ENCODE data around the gene SPOCK3. TPM values are rescaled to one million over a fixed set of nuclear protein-coding genes. Genes with fewer than 3 reads are reported as not detected.
"Not testable (repeated sequence)": the region's sequence is repeated elsewhere in the genome, so short reads cannot be mapped to it uniquely, and the experiment has no call there.

Gene SPOCK3
- total RNA-seq, 1 donor from 2014 or later = 2.3 TPM

DNA sequence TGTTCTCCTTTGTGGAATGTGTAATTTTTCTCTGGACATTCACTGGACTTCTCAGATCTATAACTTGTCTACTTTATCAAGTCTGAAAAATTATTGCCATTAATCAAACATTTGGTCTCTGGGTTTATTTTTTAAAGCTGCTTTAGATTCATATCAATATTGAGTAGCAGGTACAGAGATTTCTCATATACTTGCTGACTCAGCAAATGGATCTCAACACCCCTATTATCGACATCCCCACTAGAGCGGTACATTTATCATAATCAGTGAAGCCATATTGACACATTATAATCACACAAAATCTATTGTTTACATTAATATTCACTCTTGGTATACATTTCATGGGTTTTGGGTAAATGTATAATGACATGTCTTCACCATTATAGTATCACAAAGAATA is 268.7 kb downstream of the SPOCK3 start:
- no peak for DNase-seq (ENCODE audit: low spot score)

DNA sequence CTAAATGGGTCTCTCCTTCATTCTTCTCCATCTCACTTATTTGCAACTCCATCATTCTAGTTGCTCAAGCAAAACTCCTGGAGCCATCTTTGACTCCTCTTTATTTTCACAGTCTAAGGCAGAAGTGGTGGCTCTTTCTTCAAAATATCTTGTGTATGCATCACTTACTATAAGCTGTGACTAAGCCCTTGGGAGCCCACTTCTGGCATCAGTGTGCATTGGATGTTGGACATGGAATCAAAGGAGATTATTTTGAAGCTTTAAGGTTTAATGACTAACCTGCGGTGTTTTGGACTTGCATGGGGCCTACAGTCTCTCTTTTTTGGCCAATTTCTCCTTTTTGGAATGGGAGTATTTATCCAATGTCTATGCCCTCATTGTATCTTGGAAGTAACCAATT is 276.8 kb downstream of the SPOCK3 start:
- no peak for DNase-seq (ENCODE audit: low spot score)

DNA sequence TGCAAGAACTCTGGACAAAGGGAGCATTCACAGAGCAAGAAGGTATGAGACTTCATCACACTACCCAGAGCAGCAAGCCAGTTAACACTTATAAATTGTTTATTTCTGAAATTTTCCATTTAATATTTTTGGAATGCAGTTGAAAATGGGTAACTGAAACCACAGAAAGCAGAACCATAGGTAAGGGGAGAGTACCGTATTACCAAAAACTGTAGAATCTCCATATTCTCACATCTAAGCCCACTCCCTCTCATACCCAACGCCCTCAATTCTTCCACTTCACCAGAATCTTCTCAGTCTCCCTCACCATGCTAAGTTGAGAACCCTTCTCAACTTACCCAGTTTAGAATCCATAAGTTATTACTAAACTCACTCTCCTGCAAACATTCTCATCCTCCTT is 277.8 kb downstream of the SPOCK3 start:
- no peak for DNase-seq (ENCODE audit: low spot score)

DNA sequence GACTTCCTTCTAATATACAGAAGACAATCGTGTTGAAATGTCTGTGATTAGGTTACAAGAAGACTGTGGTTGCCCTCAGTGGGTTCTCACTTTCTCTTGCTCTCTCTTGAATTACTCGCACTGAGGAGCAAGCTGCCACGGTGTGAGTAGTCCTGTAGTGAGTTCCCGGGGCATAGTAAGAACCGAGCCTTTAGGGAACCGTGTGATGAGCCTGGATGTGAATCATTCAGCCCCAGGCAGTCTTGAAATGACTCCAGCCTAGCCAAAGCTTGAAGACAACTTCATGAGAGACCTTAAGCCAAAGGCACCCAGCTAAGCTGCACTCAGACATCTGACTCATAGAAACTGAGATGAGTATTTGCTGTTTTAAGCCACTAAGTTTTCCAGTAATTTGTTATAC is 292.7 kb downstream of the SPOCK3 start:
- DNase-seq (ENCODE audit: low spot score) = no peak

DNA sequence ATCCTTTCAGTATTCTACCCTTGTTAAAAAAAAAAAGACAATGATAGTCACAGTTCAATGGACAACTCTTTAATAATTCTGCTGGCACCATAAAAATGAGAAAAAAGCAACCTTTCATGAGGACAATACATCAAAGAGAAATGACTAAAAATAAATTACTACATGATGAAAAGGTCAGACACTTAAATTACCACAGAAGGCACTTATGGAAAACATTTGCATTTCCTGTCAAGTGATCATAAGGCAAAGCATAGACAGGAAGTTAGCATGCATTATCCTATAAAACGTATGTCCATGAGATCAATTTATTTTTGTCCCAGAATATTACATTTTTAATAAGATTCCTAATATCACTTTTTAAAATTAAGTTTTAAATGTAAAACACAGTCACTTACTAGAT is 303.8 kb downstream of the SPOCK3 start:
- no peak for DNase-seq (ENCODE audit: low spot score)

DNA sequence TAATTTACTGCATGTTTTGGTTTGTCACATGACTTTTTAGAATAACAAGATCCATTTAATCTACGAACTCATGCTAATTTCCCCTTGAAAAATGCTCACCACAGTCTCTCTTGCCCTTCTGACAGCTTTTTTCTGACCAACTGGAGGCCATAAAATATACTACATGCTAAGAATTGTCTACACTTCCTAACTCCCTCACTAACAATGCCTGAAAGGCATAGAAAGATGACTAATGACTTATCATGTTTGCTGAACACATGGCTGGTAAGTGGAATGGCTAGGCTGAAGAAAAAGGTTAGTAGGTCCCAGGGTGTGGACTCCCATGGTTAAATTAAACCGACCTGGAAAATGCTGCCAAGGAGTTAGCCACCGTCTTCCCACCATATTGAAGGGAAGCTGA is 309.9 kb downstream of the SPOCK3 start:
- no peak for DNase-seq (ENCODE audit: low spot score)

DNA sequence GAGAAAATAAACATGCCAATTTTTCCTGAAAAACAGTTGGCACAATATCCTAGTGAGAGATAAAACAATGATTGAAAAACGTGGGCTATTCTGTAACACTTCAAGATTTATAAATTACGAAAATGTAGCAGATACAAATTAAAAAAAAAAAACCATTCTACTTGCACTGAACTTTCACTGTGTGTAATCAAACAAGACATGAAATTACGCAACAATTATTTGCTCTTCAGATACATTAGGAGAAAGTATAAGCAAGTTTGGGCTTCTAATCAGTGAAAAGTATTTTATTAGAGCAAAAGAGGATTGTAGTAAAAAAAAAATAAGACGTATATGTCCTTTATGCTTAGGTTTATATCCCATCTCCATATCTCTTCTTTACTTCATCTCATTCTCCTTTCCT is 320.4 kb downstream of the SPOCK3 start:
- no peak for DNase-seq (ENCODE audit: low spot score)

DNA sequence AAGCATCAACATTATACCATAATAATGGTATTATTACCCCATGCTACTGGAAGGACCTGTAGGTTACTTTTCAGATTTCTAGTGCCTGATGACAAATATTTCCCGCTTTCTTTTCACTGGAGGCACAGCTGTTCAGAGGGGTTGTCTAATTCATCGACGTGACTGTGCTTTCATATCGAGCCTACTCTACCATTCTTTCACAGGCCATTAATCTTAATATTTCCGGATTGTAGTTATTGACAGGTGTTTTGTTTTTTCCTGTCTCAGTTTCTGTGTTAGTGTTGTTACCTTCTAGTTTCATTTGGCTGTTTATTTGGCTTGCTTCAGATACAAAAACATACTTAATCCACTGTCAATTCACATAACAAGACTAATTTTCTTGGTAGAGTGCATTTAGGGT is 330.9 kb downstream of the SPOCK3 start:
- no peak for DNase-seq (ENCODE audit: low spot score)

DNA sequence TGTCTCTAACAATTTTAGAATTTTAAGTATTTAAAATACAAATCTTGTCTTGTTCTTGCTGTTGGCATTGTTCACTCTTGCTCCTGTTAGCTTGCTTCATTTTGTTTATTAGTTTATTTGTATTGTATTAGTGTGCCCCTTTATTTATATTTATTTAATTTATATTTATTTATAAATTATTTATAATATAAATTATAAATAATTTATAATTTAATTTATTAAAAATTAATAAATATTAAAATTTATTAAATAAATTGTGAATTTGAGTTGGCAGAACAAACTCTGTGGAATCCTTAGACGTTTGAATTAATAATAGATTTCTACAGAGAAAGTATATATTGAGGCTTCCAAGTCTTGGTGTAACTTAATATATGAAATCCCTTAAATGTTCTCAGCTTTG is 331.4 kb downstream of the SPOCK3 start:
- no peak for DNase-seq (ENCODE audit: low spot score)

DNA sequence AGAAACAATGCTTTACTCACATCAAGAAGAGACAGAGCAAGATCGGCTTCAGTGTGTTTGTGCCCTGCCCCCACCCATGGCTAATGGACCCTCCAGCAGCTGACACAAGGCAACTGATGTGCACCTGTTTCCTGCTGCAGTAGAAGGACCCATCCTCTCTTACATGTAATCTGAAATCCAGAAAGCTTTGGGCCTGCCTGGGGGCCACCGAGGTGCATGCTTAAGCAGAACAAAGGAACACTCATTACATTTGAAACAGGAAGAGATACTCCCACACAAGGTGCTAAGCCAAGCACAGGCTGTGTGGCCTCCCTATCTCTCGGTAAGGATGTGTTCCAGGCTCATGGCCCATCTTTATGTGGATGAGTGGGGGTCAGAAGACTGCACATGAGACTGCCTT is 338.0 kb downstream of the SPOCK3 start:
- DNase-seq (ENCODE audit: low spot score) = no peak

DNA sequence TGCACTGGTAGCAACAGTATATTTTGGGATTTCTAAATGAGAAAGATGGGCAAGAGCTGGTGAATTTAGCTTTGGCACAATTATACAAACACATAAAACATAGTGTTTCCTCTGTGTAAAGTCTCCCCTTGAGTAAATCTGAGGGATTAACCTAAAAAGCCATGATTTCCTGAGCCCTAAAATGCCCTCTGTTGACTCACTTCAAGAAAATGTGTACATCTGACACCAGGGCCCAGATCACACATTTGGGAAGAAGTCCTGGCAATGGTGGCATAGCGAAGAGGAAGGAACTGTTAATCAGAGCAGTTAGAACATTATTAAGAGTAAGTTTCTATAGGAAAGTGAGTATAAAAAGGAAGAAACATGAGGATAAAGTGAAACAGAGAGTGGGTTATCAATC is 338.5 kb downstream of the SPOCK3 start:
- DNase-seq (ENCODE audit: low spot score) = no peak

DNA sequence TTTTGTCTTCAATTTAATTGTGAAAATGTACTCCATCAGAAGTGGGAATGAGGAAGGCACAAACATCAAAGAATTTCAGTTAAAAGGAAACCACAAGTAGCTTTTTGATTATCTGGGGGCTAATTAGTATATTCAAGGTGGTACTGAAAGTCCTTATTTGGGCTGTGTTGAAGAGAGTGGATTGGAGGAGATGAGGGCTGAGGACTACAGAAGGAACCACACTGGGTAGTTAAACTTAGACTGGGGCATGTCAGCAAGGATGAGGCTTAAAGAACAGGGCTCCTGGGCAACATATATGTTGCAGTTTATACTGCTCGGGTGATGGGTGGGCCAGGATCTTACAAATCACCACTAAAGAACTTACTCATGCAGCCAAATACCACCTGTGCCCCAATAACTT is 346.8 kb downstream of the SPOCK3 start:
- no peak for DNase-seq (ENCODE audit: low spot score)

DNA sequence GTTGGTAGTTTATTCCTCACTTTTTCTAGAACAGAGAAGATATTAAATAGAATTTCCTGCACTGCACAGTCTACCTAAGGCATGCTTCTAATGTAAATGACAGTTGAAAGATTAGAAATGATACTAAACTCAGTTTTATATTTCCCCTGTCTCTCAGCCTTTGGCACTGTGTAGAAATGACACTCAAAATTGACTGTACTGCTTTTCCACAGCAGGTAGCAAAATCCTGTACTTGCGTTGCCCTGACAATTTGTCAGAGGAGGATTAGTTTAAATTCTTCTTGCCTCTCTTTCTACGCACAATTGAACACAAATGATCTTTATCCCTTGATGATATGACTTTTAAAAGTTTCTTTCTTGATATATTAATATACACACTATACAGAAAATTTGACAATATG is 347.6 kb downstream of the SPOCK3 start:
- DNase-seq (ENCODE audit: low spot score) = no peak

DNA sequence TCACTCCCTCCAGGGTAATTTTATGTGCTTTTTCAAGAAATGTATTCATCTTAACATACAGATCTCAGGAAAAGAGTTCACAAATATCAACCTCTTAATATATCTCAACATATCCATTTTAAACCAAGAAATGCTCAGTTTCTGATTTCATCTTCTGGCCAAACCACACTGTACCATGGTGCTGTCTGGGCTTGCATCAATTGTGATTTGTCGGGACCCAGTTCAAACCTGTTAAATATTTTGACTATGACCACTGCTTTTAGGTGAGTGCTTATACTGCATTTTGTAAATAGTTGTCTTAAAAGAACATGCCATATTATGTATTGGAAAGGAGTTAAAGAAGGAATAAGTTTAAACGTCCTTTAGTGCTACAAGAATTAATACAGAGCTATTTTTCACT is 352.1 kb downstream of the SPOCK3 start:
- DNase-seq (ENCODE audit: low spot score) = no peak

DNA sequence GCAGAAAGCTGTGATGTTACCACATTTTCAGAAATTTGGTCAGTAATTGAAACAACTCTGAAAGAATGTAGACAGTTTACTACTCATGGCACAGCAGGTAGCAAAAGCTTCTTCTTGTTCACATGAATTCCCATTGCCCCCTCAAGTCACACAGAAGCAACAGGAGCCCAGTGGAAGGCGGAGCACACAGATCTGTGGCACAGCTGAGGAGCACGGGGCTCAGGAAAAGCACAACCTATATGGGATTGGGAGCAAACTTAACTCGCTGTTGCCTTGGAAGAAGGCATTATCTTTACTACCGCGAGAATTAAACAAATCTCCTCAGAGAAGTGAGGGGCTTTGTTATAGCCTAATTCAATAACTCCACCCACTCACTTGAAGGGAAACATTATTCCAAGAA is 358.5 kb downstream of the SPOCK3 start:
- DNase-seq (ENCODE audit: low spot score) = no peak

DNA sequence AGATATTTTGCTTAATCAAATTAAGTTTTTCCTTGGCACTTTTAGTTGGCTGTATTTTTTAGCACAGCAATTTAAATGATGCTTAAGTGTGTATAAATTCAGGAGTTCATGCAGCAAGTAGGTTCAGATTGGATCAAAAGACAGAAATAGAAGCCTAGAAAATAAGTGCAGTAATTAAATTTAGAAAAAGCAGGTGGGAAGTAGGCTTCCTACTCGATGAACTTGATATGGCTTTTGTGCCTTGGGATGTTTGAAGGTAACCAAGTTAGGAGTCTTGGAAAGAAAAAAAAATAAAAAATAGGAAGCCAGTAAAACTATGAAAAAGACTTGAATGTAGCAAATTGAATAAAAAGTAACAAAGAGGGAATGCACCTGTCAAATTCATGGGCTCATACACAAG is 372.3 kb downstream of the SPOCK3 start:
- DNase-seq (ENCODE audit: low spot score) = no peak

DNA sequence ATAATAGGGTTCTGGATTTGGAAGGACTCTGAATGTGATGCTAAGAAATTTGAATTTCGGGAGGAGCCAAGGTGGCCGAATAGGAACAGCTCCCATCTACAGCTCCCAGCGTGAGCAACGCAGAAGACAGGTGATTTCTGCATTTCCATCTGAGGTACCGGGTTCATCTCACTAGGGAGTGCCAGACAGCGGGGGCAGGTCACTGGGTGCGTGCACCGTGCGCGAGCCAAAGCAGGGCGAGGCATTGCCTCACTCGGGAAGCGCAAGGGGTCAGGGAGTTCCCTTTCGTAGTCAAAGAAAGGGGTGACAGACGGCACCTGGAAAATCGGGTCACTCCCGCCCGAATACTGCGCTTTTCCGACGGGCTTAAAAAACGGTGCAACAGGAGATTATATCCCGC is 383.9 kb downstream of the SPOCK3 start:
- not testable (repeated sequence) for DNase-seq (ENCODE audit: low spot score)

DNA sequence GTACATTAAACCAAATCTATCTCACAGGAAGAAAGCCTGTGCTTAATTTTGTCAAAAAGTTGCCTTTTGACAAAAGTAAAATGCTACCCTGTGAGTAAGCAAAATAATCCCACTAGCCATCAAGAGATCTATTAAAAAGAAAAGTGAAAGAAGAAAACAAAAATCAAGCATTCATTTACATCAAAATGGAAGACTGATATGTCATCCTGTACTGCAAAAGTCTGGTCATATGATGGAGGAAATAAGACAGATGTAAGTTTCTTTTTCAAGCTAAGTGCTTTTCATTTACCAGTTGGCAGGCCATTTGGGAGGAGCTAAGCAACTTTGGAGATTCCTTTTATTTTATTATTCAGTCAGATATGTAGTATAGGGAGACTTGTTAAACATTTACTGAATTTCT is 387.4 kb downstream of the SPOCK3 start:
- DNase-seq (ENCODE audit: low spot score) = no peak

DNA sequence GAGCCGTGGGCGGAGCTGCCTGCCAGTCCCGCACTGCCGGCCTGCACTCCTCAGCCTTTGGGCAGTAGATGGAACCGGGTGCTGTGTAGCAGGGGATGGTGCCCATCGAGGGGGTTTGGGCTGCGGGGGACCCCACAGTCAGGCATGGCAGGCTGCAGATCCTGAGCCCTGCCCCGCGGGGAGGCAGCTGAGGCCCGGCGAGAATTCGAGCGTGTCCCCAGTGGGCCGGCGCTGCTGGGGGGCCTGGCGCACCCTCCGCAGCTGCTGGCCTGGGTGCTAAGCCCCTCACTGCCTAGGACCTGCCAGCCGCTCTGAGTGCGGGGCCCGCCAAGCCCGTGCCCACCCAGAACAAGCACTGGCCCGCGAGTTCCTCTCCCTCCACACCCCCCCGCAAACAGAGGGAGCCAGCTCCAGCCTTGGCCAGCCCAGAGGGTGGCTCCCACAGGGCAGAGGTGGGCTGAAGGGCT is 391.5 kb downstream of the SPOCK3 start:
- DNase-seq (ENCODE audit: low spot score) = no peak

DNA sequence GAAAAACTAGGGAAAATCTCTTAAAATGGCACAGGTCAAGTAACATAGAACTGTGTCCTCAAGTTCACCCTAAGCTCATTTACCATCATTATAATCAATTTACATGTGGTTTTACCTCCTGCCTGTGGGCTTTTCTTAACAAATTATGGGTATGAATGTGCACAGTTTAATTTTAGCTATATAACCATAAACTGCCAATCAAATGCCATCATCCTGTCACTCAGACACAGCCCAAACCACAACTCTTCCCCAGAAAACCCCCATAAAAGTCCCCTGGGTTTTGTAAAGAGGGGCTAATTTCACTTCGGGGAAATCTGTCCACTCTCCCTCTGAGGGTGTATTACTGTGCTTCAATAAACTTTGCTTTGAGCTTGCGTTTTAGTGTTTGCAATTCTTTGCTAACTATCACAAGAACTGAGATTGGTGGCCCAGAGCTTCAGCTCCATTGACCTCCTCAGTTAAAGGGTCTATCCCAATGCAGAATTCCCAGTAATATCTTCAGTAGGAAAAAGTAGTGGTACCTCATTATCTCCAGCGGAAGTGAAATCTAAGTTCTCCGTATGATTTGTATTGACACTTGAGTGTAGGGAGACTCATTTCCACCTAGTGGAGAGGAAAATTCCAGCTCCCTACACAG is 394.6 kb downstream of the SPOCK3 start:
- DNase-seq (ENCODE audit: low spot score) = no peak

DNA sequence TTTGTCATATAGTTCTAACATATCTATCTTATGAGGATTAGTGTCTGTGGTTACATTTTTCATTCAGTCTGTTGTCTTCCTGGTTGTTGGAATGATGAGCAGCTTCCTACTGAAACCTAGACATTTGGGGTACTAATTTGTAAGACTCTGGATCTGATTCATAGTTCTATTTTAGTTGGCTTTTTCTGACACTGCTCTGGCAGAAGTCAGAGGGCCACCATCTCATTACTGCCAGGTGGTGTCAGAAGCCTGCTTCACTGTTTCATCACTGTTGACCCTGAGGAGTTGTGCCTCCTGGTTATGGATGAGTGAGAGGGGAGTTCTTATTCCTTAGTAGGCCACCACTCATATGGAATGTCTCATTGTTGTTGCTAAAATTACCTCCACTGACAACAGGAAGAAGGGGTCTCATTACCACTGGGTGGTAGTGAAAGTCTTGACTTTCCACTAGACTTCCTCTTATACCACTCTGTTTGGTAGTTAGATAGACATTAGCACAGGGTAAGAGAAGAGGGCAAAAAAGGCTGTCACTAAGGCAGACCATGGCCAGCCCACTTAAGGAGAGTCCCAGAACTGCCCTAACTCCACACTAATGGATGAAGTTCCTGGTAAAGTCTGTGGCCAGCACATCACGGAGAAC is 395.2 kb downstream of the SPOCK3 start:
- no peak for DNase-seq (ENCODE audit: low spot score)

DNA sequence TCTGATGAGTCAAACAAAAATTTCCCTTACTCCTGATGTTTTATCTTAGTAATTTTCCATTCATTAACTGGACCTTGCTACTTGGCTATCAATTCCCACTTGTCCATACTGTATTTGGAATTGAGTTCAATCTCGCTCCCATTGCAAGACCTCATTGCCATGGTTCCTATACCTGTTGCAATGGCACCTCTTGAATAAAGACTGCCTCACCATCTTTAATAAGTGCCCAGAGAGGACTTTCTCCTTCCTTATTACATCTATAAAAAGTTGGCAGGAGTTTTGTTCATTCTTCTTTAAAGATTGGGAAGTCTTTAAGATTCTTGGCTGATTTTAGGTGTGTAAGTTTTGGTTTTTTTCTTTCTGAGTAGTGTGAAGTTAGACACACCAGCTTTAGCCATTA is 397.4 kb downstream of the SPOCK3 start:
- DNase-seq (ENCODE audit: low spot score) = no peak

DNA sequence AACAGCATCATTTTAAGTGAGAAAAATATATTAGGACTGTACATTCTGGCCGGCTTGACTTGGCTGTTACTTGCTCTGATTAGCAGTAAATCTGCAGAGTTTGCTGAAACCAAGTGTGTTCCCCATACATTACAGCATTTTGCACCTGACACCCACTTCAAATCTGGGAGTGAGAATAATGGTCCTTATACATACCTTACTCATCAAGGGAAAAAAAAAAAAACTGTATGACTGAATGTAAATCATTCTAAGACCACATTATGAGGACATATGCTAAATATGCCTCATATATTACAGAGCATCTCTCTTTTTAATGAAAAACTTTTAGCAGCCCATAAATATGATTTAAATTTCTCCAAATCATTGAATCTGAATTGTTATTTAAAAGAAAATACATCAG is 406.7 kb downstream of the SPOCK3 start:
- DNase-seq (ENCODE audit: low spot score) = no peak

DNA sequence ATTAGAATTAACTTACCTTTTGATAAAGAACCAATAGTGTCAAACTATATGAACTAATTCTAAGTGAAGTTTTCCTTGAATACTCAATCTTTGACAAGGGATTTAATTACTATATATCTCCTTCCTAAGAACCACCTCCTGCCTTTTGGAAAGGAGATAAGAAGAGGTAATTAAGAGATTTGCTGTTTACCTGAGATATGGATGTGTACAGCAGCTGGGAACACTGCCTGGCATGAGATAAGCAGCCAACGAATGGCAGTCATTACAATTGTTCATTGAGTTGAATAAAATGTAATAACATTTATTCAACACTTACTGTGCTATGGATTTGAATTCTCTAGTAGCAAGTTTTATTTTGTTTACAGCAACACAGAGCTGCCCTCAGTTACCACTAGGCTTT is 407.1 kb downstream of the SPOCK3 start:
- DNase-seq (ENCODE audit: low spot score) = no peak

All from mucosa of gallbladder (tissue), 1 donor.